Psoas muscle (tissue), 8 donors: ENCODE data around the gene FLRT2. TPM values are rescaled to one million over a fixed set of nuclear protein-coding genes. Genes with fewer than 3 reads are reported as not detected.

Experiments
- ATAC-seq, 4 donors: fragments of 200-7000 bp; cut with Tn5 transposase; one replicate each; pipeline ENCODE4 v1.9.1; 2020; ENCODE audit warnings: moderate library complexity in 3 of 4, mild to moderate bottlenecking in 2 of 4
- DNase-seq, 2 donors: peaks; one replicate each; pipeline ENCODE4 v3.0.0-alpha.2; 2020
- H3K27ac ChIP-seq: fragments of 200-600 bp; one replicate; pipeline ENCODE4 v1.8.0; 2022
- H3K27me3 ChIP-seq, 3 donors: fragments of 200-600 bp in 1 of 3; one replicate each; pipeline versions ENCODE4 v1.6.1 to v1.8.0; 2013 to 2022; ENCODE audit warnings: low read length in 2 of 3, mild to moderate bottlenecking in 2 of 3, moderate library complexity in 1 of 3; ENCODE audit not compliant: insufficient read depth in 3 of 3
- H3K36me3 ChIP-seq, 2 donors: fragments of 200-600 bp in 1 of 2; one replicate each; pipeline versions ENCODE4 v1.6.1 to v1.8.0; 2013 to 2022; ENCODE audit warnings: low read depth in 1 of 2, mild to moderate bottlenecking in 1 of 2, moderate library complexity in 1 of 2; ENCODE audit not compliant: insufficient read depth in 1 of 2
- H3K4me1 ChIP-seq: fragments of 200-600 bp; one replicate; pipeline ENCODE4 v1.8.0; 2022
- H3K4me3 ChIP-seq: fragments of 200-600 bp; one replicate; pipeline ENCODE4 v1.8.0; 2022; ENCODE audit warnings: mild to moderate bottlenecking
- H3K9me3 ChIP-seq: fragments of 200-600 bp; one replicate; pipeline ENCODE4 v1.8.0; 2022
- CTCF ChIP-seq: fragments of 200-600 bp; IDR thresholded peaks from one replicate; pipeline ENCODE4 v1.8.0; 2022; ENCODE audit warnings: antibody characterized with exemption
- WGBS, 3 donors: extraction: QIAGEN DNeasy Blood & Tissue Kit; methylation state at CpG; one replicate each; pipeline versions ENCODE4 v1.1.6 to v1.1.7; 2013; 5-methylcytosine and 5-hydroxymethylcytosine counted together
- intact Hi-C, 2 donors: fragments of 100-400 bp; cut with DNase I; formaldehyde crosslinking; loops; one replicate each; pipeline versions ENCODE4 v1.11.0 to v1.14.2; 2022
- polyA plus RNA-seq, 3 donors: library from polyadenylated mRNA; stranded (reverse); fragments of 200-250 nt; gene quantifications; one replicate each; pipeline ENCODE4 v1.2.3, GENCODE V29; 2013
- total RNA-seq, 4 donors: library from RNA; stranded (reverse); fragmentation: NEBNext Ultra II Directional in 2 of 4; extraction: Animal tissue kit (Norgen Biotek cat#: 25700) in 2 of 4; gene quantifications; one replicate each; pipeline versions ENCODE4 v1.2.1 to v1.2.4, GENCODE V29; 2021 to 2023
- donor health status: healthy with polysubstance abuse.
- donor health status: DM: no; HTN: no; CAD: no; lungs with moderate emphysema.
- donor health status: Bipolar disorder and iron deficiency.
- donor health status: healthy.
- donor health status: DM: yes; HTN: yes; CAD: no.
- donor health status: DM: no; HTN: no; CAD: no.
- donor health status: DM: no; HTN: no; CAD: no.
- donor health status: DM: yes; HTN: yes; CAD: no.

Gene FLRT2
- total and polyA plus RNA-seq, 7 donors = 1.3 to 10.2 (median 2.4) TPM

- intact Hi-C loops = no loop called here
These were observed 15.5 kb upstream of the FLRT2 start for GRCh38 chr14:85514487-85514886.

GRCh38 chr14:85516239-85517113 lies 13.5 kb upstream of the FLRT2 start:
- Histone ChIP-seq H3K36me3 (no peaks in the 10 kb centered on the region), H3K9me3 (no peaks in the 10 kb centered on the region), H3K27ac (no peak overlapping the region), H3K27me3 (no peaks in the 10 kb centered on the region), H3K4me3 (no peak overlapping the region), H3K4me1 (no peaks in the 10 kb centered on the region)
- WGBS, 3 donors = 61 to 67% (median 66%) methylated on average over 5 of the region's 5 CpGs
- TF ChIP-seq CTCF = no peak
- no peak for ATAC-seq
- intact Hi-C loops = no loop called here
- no peak for DNase-seq

More at GRCh38 chr14:85514487-85514886, 15.5 kb upstream of the FLRT2 start:
- ATAC-seq = no peak
- H3K4me3 ChIP-seq = no peak overlapping the region
- H3K27me3 ChIP-seq = no peaks in the 10 kb centered on the region
- H3K9me3 ChIP-seq = no peaks in the 10 kb centered on the region
- H3K36me3 ChIP-seq = no peaks in the 10 kb centered on the region
- WGBS, 3 donors = 85 to 92% (median 88%) methylated on average over 2 of the region's 2 CpGs
- DNase-seq = no peak
- no peak overlapping the region for H3K27ac ChIP-seq
- TF ChIP-seq CTCF = no peak
- no peaks in the 10 kb centered on the region for H3K4me1 ChIP-seq

- Histone ChIP-seq H3K27ac (no peak overlapping the region), H3K4me1 (no peaks in the 10 kb centered on the region), H3K4me3 (no peak overlapping the region), H3K27me3 (no peaks in the 10 kb centered on the region), H3K36me3 (no peaks in the 10 kb centered on the region), H3K9me3 (no peaks in the 10 kb centered on the region)
- intact Hi-C loops = no loop called here
- 90 to 93% (median 91%) methylated on average over 2 of the region's 2 CpGs for WGBS, 3 donors
- no peak for TF ChIP-seq CTCF
- DNase-seq (no peak), ATAC-seq (no peak)
These were observed 12.7 kb upstream of the FLRT2 start for GRCh38 chr14:85517114-85517688.

DNA sequence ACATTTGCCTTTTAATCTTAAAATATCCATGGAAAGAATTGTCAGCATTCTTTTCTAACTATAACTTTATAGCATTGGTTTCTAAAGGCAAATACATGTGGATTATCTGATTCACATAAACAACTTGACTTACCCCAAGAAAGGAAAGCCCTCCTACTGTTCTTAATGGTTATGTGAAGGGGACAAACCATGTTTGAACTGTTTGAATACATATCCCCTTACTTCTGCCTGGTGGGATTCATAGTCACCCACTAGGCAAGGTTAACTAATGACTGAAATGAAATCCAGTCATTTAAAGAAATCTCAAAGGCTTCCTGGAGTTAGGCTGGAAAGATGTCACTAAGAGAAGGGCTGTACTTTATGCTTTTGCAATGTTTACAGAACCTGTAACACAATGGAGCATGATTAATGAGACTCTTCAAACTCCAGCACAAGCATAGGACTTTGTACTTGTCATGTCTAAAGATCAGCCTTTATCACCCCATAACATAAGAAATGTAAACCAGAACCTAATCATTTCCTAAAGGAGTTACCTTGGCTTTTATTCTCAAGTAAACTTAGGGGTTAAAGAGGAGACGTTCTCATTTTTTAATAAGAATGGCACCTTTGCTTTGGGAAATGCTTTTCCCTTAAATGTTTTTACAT lies 10.2 kb upstream of the FLRT2 start:
- no peaks in the 10 kb centered on the region for H3K9me3 ChIP-seq
- intact Hi-C loops = loop anchor here in 1 of 2 donors (10.0 kb wide), 1 partner anchor 325 kb away; no protein-coding TSS in a partner anchor
- H3K36me3 ChIP-seq = no peaks in the 10 kb centered on the region
- no peak overlapping the region for H3K27ac ChIP-seq
- DNase-seq = no peak
- H3K27me3 ChIP-seq = no peaks in the 10 kb centered on the region
- H3K4me3 ChIP-seq = no peak overlapping the region
- no peak for ATAC-seq
- TF ChIP-seq CTCF = no peak
- WGBS, 3 donors = 85 to 93% (median 87%) methylated on average over 1 of the region's 1 CpG
- H3K4me1 ChIP-seq = no peaks in the 10 kb centered on the region
